Measurements from ENCODE around the gene NBAS.

GRCh38 chr2:15168116-15168515 lies 393.0 kb downstream of the NBAS start:
- TF ChIP-seq CTCF (conservative IDR thresholded peaks at IDR 0.05; ENCODE audit: low read length) = no peak
- TF ChIP-seq EZH2phosphoT487 (IDR thresholded peaks at IDR 0.05; ENCODE audit: borderline replicate concordance, low read depth, low read length) = no peak

Data from OCI-LY7 (cell line).